Lung (tissue), 12 donors: ENCODE measurements around the gene VENTX. TPM values are rescaled to one million over a fixed set of nuclear protein-coding genes. Genes with fewer than 3 reads are reported as not detected.

Source experiments
- ATAC-seq: fragments of 200-7000 bp; cut with Tn5 transposase; one replicate; pipeline ENCODE4 v1.9.1; 2020; ENCODE audit warnings: moderate number of reproducible peaks; ENCODE audit not compliant: insufficient read depth, low FRiP score
- DNase-seq, 3 donors: peaks; one replicate each; pipeline ENCODE4 v3.0.0-alpha.2; 2013 to 2017
- H3K27ac ChIP-seq, 2 donors: one replicate each; pipeline ENCODE4 v1.5.1; 2013; ENCODE audit warnings: mild to moderate bottlenecking in 2 of 2, moderate library complexity in 2 of 2, control low read depth in 1 of 2, inconsistent platforms in 1 of 2, low read depth in 1 of 2, low read length in 1 of 2
- H3K27me3 ChIP-seq, 3 donors: one replicate each; pipeline ENCODE4 v1.5.1; 2013; ENCODE audit warnings: low read length in 2 of 3; ENCODE audit not compliant: control insufficient read depth in 3 of 3, insufficient read depth in 3 of 3
- H3K36me3 ChIP-seq, 4 donors: one replicate each; pipeline ENCODE4 v1.5.1; 2013; ENCODE audit warnings: low read length in 4 of 4, mild to moderate bottlenecking in 1 of 4, moderate library complexity in 1 of 4; ENCODE audit not compliant: control insufficient read depth in 4 of 4, insufficient read depth in 4 of 4
- H3K4me1 ChIP-seq, 5 donors: one replicate each; pipeline ENCODE4 v1.5.1; 2013; ENCODE audit warnings: low read length in 5 of 5, mild to moderate bottlenecking in 2 of 5, moderate library complexity in 1 of 5; ENCODE audit not compliant: control insufficient read depth in 5 of 5, insufficient read depth in 5 of 5
- H3K4me3 ChIP-seq: one replicate; pipeline ENCODE4 v1.5.1; 2013; ENCODE audit warnings: mild to moderate bottlenecking, control low read depth, moderate library complexity
- H3K9ac ChIP-seq, 2 donors: one replicate each; pipeline ENCODE4 v1.5.1; 2013; ENCODE audit warnings: low read length in 2 of 2, control low read depth in 1 of 2; ENCODE audit not compliant: insufficient read depth in 1 of 2
- H3K9me3 ChIP-seq, 4 donors: one replicate each; pipeline ENCODE4 v1.5.1; 2013; ENCODE audit warnings: low read length in 3 of 4, mild to moderate bottlenecking in 1 of 4, moderate library complexity in 1 of 4; ENCODE audit not compliant: control insufficient read depth in 4 of 4, insufficient read depth in 3 of 4
- WGBS, 2 donors: extraction: QIAGEN DNeasy Blood & Tissue Kit; methylation state at CpG; one replicate each; pipeline ENCODE4 v1.1.7; 2013; 5-methylcytosine and 5-hydroxymethylcytosine counted together
- polyA plus RNA-seq, 2 donors: library from polyadenylated mRNA; stranded (reverse); fragments of 200-250 nt; gene quantifications; one replicate each; pipeline ENCODE4 v1.2.1, GENCODE V29; 2013
- total RNA-seq, 2 donors: library from RNA; depleted of rRNA in 1 of 2; stranded (reverse); fragments of >200 nt in 1 of 2; gene quantifications; one replicate each; pipeline ENCODE4 v1.2.1, GENCODE V29; 2014 to 2021
- TF ChIP-seq, protein P1 (sequence below): IDR thresholded peaks from 2 replicates; pipeline ENCODE4 v1.5.1; 2012; ENCODE audit warnings: mild to moderate bottlenecking; ENCODE audit errors: control extremely low read depth, extremely low read depth
- donor health status: control.
- donor health status: control.
- donor health status: Bipolar disorder and iron deficiency.
- donor health status: healthy.
- donor health status: DM: yes; HTN: yes; CAD: no.

Gene VENTX
- total and polyA plus RNA-seq, 4 donors = 0.46 to 4.0 (median 2.4) TPM

DNA sequence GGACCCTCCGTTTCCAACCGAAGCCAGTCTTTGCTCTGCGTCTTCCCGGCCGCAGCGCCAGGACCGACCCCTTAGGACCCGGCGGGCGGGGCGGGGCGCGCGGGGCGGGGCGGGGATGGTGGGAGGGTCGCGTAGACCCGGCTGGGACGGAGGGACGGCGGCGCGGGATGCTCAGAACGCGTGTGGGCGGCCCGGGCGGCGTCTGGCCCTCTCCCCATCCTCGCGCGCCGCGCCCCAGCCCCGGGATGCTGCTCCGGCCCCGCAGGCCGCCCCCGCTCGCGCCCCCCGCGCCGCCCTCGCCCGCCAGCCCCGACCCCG, 7.7 kb upstream of the VENTX start, which contains the start of gene UTF1:
Gene UTF1, plus strand, starts transcription at position 174 of the 318 bp plus-strand sequence. Its CDS starts 72 bp downstream, at position 246.
- peaks cover 35 to 54% (median 41%) of the 10 kb centered on the region in 3 donors for H3K27me3 ChIP-seq
- peaks cover 0 to 5% (median 0%) of the 10 kb centered on the region in 5 donors for H3K4me1 ChIP-seq
- 1 to 3% methylated on average over 21 to 49 of the region's 49 CpGs for WGBS, 2 donors
- ATAC-seq (no peak), DNase-seq (no peak)
- H3K36me3 ChIP-seq = no peaks in the 10 kb centered on the region
- H3K27ac ChIP-seq = no peak within 1 kb of the TSS
- TF ChIP-seq, protein P1, sequence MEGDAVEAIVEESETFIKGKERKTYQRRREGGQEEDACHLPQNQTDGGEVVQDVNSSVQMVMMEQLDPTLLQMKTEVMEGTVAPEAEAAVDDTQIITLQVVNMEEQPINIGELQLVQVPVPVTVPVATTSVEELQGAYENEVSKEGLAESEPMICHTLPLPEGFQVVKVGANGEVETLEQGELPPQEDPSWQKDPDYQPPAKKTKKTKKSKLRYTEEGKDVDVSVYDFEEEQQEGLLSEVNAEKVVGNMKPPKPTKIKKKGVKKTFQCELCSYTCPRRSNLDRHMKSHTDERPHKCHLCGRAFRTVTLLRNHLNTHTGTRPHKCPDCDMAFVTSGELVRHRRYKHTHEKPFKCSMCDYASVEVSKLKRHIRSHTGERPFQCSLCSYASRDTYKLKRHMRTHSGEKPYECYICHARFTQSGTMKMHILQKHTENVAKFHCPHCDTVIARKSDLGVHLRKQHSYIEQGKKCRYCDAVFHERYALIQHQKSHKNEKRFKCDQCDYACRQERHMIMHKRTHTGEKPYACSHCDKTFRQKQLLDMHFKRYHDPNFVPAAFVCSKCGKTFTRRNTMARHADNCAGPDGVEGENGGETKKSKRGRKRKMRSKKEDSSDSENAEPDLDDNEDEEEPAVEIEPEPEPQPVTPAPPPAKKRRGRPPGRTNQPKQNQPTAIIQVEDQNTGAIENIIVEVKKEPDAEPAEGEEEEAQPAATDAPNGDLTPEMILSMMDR = no peak
- H3K9me3 ChIP-seq = peaks cover 0 to 7% (median 0%) of the 10 kb centered on the region in 4 donors
- H3K4me3 ChIP-seq = no peak within 1 kb of the TSS
- no peak within 1 kb of the TSS for H3K9ac ChIP-seq

DNA sequence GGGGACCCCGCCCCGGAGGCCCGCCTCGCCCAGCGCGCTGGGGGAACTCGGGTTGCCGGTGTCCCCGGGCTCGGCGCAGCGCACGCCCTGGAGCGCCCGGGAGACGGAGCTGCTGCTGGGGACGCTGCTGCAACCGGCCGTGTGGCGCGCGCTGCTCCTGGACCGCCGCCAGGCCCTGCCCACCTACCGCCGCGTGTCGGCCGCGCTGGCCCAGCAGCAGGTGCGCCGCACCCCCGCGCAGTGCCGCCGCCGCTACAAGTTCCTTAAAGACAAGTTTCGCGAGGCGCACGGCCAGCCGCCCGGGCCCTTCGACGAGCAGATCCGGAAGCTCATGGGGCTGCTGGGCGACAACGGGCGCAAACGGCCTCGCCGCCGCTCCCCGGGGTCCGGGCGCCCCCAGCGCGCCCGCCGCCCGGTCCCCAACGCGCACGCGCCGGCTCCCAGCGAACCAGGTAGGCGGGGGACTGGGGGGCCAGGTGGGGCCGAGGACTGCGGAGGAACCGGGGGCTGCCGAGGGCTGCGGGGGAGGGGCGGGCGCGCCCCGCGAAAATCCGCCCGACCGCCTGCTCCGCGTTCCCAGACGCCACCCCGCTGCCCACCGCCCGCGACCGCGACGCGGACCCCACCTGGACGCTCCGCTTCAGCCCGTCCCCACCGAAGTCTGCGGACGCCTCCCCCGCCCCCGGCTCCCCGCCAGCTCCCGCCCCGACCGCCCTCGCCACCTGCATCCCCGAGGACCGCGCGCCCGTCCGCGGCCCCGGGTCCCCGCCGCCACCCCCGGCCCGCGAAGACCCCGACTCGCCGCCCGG, 7.1 kb upstream of the VENTX start:
- 3% methylated on average over 60 to 122 of the region's 122 CpGs for WGBS, 2 donors
- Histone ChIP-seq H3K4me3 (no peak overlapping the region), H3K9me3 (peaks cover 0 to 7% (median 0%) of the 10 kb centered on the region in 4 donors), H3K27me3 (peaks cover 35 to 56% (median 36%) of the 10 kb centered on the region in 3 donors), H3K4me1 (peaks cover 0 to 7% (median 0%) of the 10 kb centered on the region in 5 donors), H3K36me3 (no peaks in the 10 kb centered on the region), H3K27ac (no peak overlapping the region), H3K9ac (no peak overlapping the region)
- TF ChIP-seq, protein P1 = no peak
- DNase-seq (peak; percentile 22 to 47 (median 46)), ATAC-seq (no peak)

DNA sequence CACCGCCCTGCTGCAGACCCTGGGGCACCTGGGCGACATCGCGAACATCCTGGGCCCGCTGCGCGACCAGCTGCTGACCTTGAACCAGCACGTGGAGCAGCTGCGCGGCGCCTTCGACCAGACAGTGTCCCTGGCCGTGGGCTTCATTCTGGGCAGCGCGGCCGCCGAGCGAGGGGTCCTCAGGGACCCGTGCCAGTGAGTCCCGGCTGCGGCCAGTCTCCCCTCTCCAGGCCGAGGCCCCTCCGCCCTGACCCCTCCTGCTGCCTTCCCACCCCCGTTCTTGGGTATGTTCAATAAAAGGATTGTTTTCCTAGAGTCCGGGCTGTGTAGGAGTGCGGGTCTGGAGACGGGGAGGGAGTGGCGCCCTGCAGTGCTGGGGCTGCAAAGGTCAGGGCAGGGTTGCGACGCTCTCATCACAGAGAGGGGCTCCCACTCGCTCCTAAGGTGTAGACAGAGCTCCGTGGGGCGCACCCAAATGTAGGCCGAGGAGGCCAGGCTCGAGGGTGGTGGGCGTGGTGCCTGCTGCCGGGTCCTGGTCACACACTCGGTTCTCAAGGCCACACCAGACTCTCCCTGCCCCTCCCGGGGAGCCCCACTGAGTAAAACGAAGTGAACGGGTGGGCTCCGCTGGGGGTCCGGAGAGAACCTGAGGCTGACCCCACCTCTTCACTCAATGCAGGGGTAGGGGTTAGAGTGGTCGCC, 6.3 kb upstream of the VENTX start:
- no peak for ATAC-seq

More for the DNA sequence above, 6.3 kb upstream of the VENTX start:
- Histone ChIP-seq H3K9ac (no peak overlapping the region), H3K27ac (no peak overlapping the region), H3K36me3 (no peaks in the 10 kb centered on the region), H3K27me3 (peaks cover 36 to 58% (median 39%) of the 10 kb centered on the region in 3 donors), H3K4me3 (no peak overlapping the region), H3K4me1 (peaks cover 0 to 9% (median 0%) of the 10 kb centered on the region in 5 donors), H3K9me3 (peaks cover 0 to 5% (median 0%) of the 10 kb centered on the region in 4 donors)
- TF ChIP-seq, protein P1 = no peak
- no peak for DNase-seq
- WGBS, 2 donors = 22 to 23% methylated on average over 41 to 44 of the region's 44 CpGs
